ENCODE results near the gene CDC42. TPM values are rescaled to one million over a fixed set of nuclear protein-coding genes. Genes with fewer than 3 reads are reported as not detected.
A peak's percentile ranks its signal among the peaks of the same experiment; 100 is the strongest.

Gene CDC42
- total and polyA plus RNA-seq, 2 of the 13 experiments (the other 11 are each of a cell fraction or from before 2014, with no cell fraction given), result 138 to 237 TPM

DNA sequence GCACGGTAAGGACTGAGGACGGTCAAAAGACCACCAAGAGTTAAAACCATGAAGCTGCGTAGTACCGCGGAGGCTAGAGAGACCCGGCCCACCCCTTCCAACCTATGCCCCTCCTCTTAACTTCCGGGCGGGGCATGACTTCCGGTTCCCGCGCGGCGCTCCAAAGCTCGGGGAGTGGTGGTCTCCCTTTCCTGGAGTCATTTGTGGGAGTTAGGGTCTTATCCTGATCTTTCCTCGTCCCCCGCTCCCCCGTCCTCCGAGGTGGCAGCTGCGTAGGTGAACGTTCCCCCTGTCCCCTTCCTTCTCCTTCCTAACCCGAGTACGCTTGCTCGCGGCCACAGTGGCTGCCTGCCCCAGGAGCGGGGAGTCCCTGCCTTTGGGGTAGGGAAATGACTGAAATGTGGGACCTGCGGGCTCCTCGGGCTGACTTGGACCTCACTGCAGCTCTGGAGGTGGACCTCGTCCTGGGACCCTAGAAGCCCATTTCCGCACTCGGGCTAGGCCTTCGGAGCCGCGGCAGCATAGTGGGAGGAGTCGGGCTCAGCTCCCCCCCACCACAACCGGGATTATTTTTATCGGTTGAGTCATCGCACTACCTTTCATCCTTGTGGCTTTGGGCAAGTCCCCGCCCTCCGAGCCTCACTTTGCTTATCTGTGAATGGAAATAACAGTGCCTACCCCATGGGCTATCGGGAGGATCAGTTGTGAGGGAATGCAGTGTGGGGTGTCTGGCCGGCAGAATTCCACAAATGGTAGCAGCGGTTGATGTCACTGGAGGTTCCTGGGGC is 26.9 kb upstream of the CDC42 start (continued):
- TF ChIP-seq, protein P1, sequence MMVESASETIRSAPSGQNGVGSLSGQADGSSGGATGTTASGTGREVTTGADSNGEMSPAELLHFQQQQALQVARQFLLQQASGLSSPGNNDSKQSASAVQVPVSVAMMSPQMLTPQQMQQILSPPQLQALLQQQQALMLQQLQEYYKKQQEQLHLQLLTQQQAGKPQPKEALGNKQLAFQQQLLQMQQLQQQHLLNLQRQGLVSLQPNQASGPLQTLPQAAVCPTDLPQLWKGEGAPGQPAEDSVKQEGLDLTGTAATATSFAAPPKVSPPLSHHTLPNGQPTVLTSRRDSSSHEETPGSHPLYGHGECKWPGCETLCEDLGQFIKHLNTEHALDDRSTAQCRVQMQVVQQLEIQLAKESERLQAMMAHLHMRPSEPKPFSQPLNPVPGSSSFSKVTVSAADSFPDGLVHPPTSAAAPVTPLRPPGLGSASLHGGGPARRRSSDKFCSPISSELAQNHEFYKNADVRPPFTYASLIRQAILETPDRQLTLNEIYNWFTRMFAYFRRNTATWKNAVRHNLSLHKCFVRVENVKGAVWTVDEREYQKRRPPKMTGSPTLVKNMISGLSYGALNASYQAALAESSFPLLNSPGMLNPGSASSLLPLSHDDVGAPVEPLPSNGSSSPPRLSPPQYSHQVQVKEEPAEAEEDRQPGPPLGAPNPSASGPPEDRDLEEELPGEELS (CRISPR knock-in tag; IDR thresholded peaks at IDR 0.05), result no peak
- TF ChIP-seq, protein P2, sequence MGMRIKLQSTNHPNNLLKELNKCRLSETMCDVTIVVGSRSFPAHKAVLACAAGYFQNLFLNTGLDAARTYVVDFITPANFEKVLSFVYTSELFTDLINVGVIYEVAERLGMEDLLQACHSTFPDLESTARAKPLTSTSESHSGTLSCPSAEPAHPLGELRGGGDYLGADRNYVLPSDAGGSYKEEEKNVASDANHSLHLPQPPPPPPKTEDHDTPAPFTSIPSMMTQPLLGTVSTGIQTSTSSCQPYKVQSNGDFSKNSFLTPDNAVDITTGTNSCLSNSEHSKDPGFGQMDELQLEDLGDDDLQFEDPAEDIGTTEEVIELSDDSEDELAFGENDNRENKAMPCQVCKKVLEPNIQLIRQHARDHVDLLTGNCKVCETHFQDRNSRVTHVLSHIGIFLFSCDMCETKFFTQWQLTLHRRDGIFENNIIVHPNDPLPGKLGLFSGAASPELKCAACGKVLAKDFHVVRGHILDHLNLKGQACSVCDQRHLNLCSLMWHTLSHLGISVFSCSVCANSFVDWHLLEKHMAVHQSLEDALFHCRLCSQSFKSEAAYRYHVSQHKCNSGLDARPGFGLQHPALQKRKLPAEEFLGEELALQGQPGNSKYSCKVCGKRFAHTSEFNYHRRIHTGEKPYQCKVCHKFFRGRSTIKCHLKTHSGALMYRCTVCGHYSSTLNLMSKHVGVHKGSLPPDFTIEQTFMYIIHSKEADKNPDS (CRISPR knock-in tag; IDR thresholded peaks at IDR 0.05), result peak; percentile 79
- 0 out of 2 replicates have a peak, but pooled peaks have one; percentile 79 for TF ChIP-seq ZNF839 (CRISPR knock-in tag; IDR thresholded peaks at IDR 0.05; ENCODE audit: borderline replicate concordance)
- TF ChIP-seq RAD21 (CRISPR knock-in tag; IDR thresholded peaks at IDR 0.05), result no peak
- no peak for TF ChIP-seq ZSCAN12 (CRISPR knock-in tag; IDR thresholded peaks at IDR 0.05)
- peak; percentile 55; the same call in 1 of the 2 replicates for TF ChIP-seq ZNF768 (CRISPR knock-in tag; IDR thresholded peaks at IDR 0.05)
- 0 out of 2 replicates have a peak, but pooled peaks have one; percentile 36 for TF ChIP-seq ZNF550 (CRISPR knock-in tag; IDR thresholded peaks at IDR 0.05; ENCODE audit: borderline replicate concordance)
- peak; percentile 42; the same call in 1 of the 2 replicates for TF ChIP-seq RFXAP (CRISPR knock-in tag; IDR thresholded peaks at IDR 0.05; ENCODE audit: borderline replicate concordance)
- no peak for TF ChIP-seq PCBP2 (optimal IDR thresholded peaks at IDR 0.05; ENCODE audit: low read depth, low read length, poor library complexity, severe bottlenecking)
- TF ChIP-seq ZSCAN25 (CRISPR knock-in tag; IDR thresholded peaks at IDR 0.05), result no peak
- TF ChIP-seq AHR (CRISPR knock-in tag; IDR thresholded peaks at IDR 0.05), result peak; percentile 80; the same call in 1 of the 2 replicates
- TF ChIP-seq REL (CRISPR knock-in tag; conservative IDR thresholded peaks at IDR 0.05), result no peak; the same call in 1 of the 2 replicates
- TF ChIP-seq ZNF512B (CRISPR knock-in tag; IDR thresholded peaks at IDR 0.05; ENCODE audit: borderline replicate concordance), result peak; percentile 83; the same call in 1 of the 2 replicates
- peak; percentile 10; the same call in 1 of the 2 replicates for TF ChIP-seq ZSCAN31 (CRISPR knock-in tag; IDR thresholded peaks at IDR 0.05; ENCODE audit: low read depth)
- 0 out of 2 replicates have a peak, but pooled peaks have one; percentile 41 for TF ChIP-seq ZNF563 (CRISPR knock-in tag; IDR thresholded peaks at IDR 0.05)
- TF ChIP-seq HNRNPLL (IDR thresholded peaks at IDR 0.05; ENCODE audit: low read depth, low read length, poor library complexity, severe bottlenecking), result peak; percentile 46
- TF ChIP-seq ZNF589 (CRISPR knock-in tag; conservative IDR thresholded peaks at IDR 0.05), result peak; percentile 81; the same call in 1 of the 2 replicates
- TF ChIP-seq ZNF780A (CRISPR knock-in tag; IDR thresholded peaks at IDR 0.05), result peak; percentile 63; the same call in 1 of the 2 replicates
- peak; percentile 76; the same call in 1 of the 2 replicates for TF ChIP-seq HOXA5 (CRISPR knock-in tag; IDR thresholded peaks at IDR 0.05)
- TF ChIP-seq SAP130 (CRISPR knock-in tag; IDR thresholded peaks at IDR 0.05; ENCODE audit: low read depth), result peak; percentile 86
- no peak for TF ChIP-seq ZSCAN30 (CRISPR knock-in tag; IDR thresholded peaks at IDR 0.05)
- TF ChIP-seq ZBTB20 (CRISPR knock-in tag; IDR thresholded peaks at IDR 0.05; ENCODE audit: borderline replicate concordance, low read depth), result no peak; the same call in 1 of the 2 replicates

All from HepG2 (cell line).